Hematopoietic multipotent progenitor cell treated with erythropoietin and hydrocortisone succinate and interleukin-3 and kit ligand, for 6 days (in vitro differentiated cells): ENCODE data around the gene ALDOC.
"Not testable (repeated sequence)": the region's sequence is repeated elsewhere in the genome, so short reads cannot be mapped to it uniquely, and the experiment has no call there.

Source experiments
- DNase-seq: peaks from one replicate; pipeline ENCODE4 v3.0.0-alpha.2; 2015

ALDOC gene

DNA sequence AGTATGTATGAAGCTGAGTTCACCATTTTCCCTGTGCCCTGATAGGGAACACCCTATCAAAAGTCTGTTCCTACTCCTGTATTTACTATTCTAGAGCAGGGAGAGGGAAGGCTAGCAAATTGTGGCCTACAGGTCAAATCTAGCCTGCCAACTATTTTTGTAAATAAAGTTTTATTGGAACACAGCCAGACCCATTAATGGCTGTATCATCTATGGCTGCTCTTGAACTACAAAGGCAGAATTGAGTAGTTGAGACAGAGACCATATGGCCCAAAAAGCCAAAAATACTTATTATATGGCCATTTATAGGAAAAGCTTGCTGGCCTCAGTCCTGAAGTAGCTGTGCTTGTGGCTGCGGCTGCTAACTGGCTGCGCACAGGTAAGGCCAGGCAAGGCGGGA, 4.3 kb upstream of the ALDOC start:
- no peak for DNase-seq

DNA sequence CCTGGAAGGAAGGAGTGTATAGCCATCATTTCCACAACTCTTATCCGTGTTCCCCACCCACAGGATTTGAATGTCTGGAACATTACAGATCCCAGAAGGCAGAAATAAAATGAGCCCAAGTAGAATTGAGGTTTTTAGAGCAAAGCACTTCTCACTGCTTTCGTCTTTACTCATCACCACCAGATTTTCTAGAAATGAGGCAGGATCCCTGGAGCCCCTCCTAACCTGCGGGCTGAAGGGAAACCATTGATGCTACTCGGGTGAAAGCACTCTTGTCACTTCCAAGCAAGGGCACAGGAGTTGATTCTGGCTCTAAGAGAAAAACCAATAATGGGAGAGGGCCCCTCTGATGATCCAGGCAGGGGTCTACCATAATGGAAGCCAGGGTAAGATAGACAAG, 2.8 kb upstream of the ALDOC start:
- no peak for DNase-seq

- DNase-seq = no peak
These were observed 1.8 kb upstream of the ALDOC start for GRCh38 chr17:28578246-28579195.

- DNase-seq = peak; percentile 40
These were observed 750 bp upstream of the ALDOC start for GRCh38 chr17:28577466-28577824.

- not testable (repeated sequence) for DNase-seq
These were observed 679 bp downstream of the ALDOC start for GRCh38 chr17:28576016-28576415.

DNA sequence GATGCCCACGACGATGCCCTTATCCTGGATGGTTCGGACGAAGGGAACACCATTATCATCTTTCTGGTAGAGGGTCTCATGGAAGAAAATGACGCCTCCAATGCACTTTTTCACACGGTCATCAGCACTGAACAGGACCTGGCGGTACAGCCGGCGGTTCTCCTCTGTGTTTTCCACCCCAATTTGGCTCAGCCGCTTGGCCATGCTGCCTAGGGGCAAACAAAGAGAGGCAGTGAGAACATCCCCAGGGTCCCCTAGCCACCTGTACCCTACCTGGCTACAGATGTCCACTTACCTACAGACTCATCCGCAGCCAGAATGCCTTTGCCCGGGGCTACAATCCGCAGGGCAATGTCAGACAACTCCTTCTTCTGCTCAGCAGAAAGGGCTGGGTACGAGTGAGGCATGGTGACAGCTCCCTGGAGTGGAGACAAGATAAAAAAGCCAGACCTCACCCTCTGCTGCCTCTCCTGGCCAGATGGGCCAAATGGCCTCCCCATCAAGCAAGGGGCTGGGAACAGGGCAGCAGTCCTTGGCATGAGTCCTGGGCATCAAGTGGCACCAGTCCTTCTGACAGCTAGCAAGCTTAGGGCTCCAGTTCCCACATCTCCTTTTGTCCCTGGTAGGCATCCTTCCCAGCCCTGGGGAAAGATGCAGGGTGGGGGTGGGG, 1.4 kb downstream of the ALDOC start:
- peak; percentile 74 for DNase-seq

DNA sequence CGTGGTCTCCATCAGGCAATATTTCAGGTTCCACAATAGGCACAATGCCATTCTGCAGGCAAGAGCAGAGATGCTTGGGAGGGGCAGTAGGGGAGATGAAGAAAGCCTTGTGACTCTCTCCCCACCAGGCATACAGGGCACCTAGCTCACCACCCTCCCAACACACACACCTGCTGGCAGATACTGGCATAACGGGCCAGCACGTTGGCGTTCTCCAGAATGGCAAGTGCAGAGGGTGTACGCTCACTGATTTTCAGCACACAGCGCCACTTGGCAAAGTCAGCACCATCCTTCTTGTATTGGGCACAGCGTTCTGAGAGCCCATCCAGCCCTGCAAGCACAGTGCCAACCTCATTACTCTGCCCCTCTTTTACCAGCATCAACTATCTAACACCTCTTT, 2.2 kb downstream of the ALDOC start:
- no peak for DNase-seq

DNA sequence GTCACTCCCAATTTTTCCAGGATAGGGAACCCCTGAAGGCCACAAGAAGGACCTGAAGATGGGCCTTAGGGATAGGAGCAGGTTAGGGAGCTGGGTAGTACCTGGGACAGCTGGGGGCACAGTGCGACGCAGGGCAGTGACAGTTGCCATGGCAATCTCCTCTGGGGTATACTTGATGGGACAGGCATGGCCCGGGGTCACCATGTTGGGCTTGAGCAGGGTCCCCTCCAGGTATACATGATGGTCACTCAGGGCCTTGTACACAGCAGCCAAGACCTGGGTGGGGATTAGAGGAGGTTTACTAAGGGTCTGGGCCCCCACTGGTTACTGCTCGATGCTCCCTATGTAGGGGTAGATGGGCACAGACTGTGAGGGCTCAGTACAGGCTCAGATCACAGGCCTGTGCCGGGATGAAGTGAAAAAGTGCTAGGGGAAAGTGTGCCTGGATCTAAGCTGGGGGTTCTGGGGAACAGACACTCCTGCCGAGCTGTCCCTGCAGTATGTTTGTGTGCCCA, 2.7 kb downstream of the ALDOC start:
- no peak for DNase-seq

- DNase-seq = no peak
These were observed 3.2 kb downstream of the ALDOC start for GRCh38 chr17:28573521-28573920.

DNA sequence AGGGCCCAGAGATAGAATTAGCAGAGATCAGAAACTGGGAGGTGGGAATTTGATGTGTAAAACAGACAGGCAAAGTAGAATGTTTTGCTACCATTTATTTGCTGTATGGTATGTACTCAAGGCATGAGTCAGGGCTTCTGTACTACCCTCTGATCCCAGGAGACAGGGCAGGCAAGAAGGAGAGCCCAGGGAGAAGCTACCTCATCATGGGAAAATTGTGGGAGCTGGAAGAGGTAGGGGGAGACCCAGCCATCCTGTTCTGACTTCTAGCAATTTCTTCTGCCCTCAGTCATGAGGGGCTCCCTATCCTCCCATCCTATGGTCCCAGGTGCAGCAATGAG, 3.7 kb downstream of the ALDOC start:
- no peak for DNase-seq

DNA sequence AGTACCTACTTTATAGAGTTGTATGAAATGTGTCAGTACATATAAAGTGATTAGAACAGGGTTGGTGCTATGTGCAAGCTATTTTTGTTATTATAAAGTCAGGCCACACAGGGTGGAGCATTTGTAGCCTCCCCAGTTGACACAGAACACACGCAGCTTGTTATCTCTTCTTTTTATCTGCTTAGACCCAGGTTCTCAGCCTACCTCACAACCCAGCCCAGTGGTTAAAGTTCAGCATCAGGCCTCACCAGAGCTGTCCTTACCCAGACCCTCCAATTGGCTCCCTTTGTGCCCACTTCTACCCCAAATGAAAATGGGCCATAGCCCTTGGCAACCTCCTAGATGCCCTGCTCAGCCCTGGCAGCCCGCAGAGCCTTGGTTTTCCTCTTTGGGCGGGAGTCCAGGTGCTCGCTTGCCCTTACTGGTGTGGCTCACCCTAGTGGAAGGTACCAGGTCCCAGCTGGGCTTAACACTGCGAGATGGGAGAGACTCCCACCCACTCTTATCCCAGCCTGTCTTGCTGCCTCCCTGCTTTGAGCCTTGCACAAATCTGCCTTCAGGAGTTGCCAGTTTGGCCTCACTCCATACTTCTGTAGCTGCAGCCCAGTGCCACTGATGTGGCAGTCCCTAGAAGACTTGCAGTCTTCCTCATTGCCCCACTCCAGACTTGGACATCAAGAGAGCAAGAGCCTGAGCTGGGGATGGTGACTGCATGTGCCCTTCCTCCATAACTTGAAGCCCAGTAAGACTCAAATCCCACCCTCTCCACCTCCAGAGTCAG, 4.2 kb downstream of the ALDOC start:
- DNase-seq = peak; percentile 52

DNA sequence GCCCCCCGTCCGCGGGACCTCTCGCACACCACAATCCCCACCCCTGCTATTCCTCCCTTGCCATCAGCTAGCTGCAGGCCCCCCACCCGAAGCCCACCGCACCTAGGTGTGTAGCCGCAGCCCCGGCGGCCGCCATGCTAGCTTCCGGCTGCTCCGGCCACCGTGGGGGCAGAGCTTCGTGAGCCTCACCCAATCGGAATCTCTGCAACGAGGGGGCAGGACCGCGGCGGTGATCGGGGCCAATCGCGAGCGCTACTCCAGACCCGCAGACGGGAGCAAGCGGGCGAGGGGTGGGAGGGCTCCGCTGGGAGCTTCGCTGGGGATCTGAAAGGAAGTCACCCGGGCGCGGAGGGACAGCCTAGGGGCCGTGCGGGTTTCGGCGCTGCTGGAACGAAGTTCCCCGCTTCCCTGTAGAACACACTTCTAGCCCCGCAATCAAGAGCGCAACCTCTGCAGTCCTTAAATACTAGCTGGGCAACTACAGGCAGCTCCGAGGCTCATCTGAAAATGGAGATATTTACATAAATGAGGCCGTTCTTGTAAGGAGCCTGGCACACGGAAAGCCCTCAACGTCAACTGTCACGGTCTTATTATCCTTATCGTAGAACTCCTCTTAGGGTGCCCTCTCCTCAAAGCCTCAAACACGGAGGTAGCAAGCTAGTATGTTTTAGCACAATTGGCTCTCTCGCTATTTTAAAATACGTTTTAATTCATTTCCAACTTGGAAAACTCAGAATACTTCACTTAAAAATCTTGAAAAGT, 5.2 kb downstream of the ALDOC start, which contains the start of gene PIGS:
Gene PIGS (minus strand): TSS at position 164 of the 762 bp plus-strand sequence. CDS start 28 bp downstream, at position 136.
- DNase-seq = peak; percentile 97

GRCh38 chr17:28570716-28571360, 5.9 kb downstream of the ALDOC start:
- peak; percentile 75 for DNase-seq

- no peak for DNase-seq
These were observed 7.2 kb downstream of the ALDOC start for GRCh38 chr17:28569446-28569845.

DNA sequence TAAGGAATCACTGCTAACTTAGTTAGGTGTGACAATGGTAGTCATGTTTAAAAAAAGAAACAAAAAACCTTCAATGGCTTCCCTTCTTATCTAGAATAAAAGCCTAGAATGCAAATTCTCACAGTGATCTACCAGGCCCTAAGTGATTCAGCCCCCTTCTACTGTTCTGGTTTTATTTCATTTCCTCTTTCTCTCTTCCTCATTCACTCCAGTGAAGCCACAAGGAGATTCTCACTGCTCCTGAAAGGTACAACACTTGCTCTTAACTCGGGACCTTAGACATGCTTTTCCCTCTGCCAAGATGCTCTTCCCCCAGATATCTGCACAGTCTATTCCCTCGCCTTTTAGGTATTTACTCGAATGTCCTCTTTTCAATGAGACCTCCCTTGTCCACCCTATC, 9.1 kb downstream of the ALDOC start:
- DNase-seq = peak; percentile 53

GRCh38 chr17:28563475-28563874, 13.2 kb downstream of the ALDOC start:
- no peak for DNase-seq

GRCh38 chr17:28555022-28555421, 21.7 kb downstream of the ALDOC start:
- no peak for DNase-seq

- DNase-seq = peak; percentile 43
These were observed 22.1 kb downstream of the ALDOC start for GRCh38 chr17:28554565-28554964.

- DNase-seq = no peak
These were observed 23.6 kb downstream of the ALDOC start for GRCh38 chr17:28553000-28553505.

GRCh38 chr17:28552176-28552999, 24.3 kb downstream of the ALDOC start, which contains the start of gene UNC119:
TSS of gene UNC119 (minus strand) at chr17:28552624. CDS start at chr17:28552557, 67 bp downstream.
- DNase-seq = peak; percentile 89
